Neural progenitor cell (in vitro differentiated cells): ENCODE data around the gene RAB18. TPM values are rescaled to one million over a fixed set of nuclear protein-coding genes. Genes with fewer than 3 reads are reported as not detected.

Experiments used
- DNase-seq: peaks from one replicate; pipeline ENCODE4 v3.0.0-alpha.2; 2016; ENCODE audit warnings: low spot score
- H2AFZ ChIP-seq: fragments of 200-600 bp; sonication (generic); replicated peaks from 2 replicates; pipeline ENCODE4 v1.6.1; 2016; ENCODE audit warnings: antibody characterized with exemption
- H3F3A ChIP-seq: fragments of 200-600 bp; sonication (generic); 2 replicates; pipeline ENCODE4 v1.6.1; 2016; ENCODE audit warnings: antibody characterized with exemption, low read depth
- H3K27ac ChIP-seq: fragments of 200-600 bp; sonication (generic); 2 replicates; pipeline ENCODE4 v1.5.1; 2016; ENCODE audit warnings: mild to moderate bottlenecking
- H3K27me3 ChIP-seq: fragments of 200-600 bp; sonication (generic); 2 replicates; pipeline ENCODE4 v1.6.1; 2016; ENCODE audit warnings: mild to moderate bottlenecking, moderate library complexity
- H3K36me3 ChIP-seq: fragments of 200-600 bp; sonication (generic); 2 replicates; pipeline ENCODE4 v1.5.1; 2016
- H3K4me1 ChIP-seq: fragments of 200-600 bp; sonication (generic); 2 replicates; pipeline ENCODE4 v1.6.1; 2016; ENCODE audit warnings: mixed run types
- H3K4me2 ChIP-seq: fragments of 200-600 bp; sonication (generic); 2 replicates; pipeline ENCODE4 v1.6.1; 2016
- H3K4me3 ChIP-seq: fragments of 200-600 bp; sonication (generic); 2 replicates; pipeline ENCODE4 v1.5.1; 2016
- H3K79me2 ChIP-seq: fragments of 200-600 bp; sonication (generic); 2 replicates; pipeline ENCODE4 v1.6.1; 2016; ENCODE audit warnings: low read depth
- H3K9ac ChIP-seq: fragments of 200-600 bp; sonication (generic); 2 replicates; pipeline ENCODE4 v1.6.1; 2016
- H3K9me3 ChIP-seq: fragments of 200-600 bp; sonication (generic); 2 replicates; pipeline ENCODE4 v1.5.1; 2016; ENCODE audit warnings: low read depth
- H4K20me1 ChIP-seq: fragments of 200-600 bp; sonication (generic); 2 replicates; pipeline ENCODE4 v1.6.1; 2016; ENCODE audit warnings: low read depth
- H3K27ac Mint-ChIP-seq: 3 replicates; pipeline ENCODE4 v1.8.0; 2021; ENCODE audit warnings: mixed read lengths
- H3K27me3 Mint-ChIP-seq: 2 replicates; pipeline ENCODE4 v1.8.0; 2022; ENCODE audit warnings: low read depth, mild to moderate bottlenecking, inconsistent platforms, moderate library complexity, mixed read lengths; ENCODE audit not compliant: insufficient read depth
- H3K36me3 Mint-ChIP-seq: 3 replicates; pipeline ENCODE4 v1.8.0; 2021; ENCODE audit warnings: mixed read lengths
- H3K4me1 Mint-ChIP-seq: 3 replicates; pipeline ENCODE4 v1.8.0; 2021; ENCODE audit warnings: mixed read lengths
- H3K4me3 Mint-ChIP-seq: 3 replicates; pipeline ENCODE4 v1.8.0; 2021; ENCODE audit warnings: mild to moderate bottlenecking, moderate library complexity, mixed read lengths
- H3K9me3 Mint-ChIP-seq: 3 replicates; pipeline ENCODE4 v1.8.0; 2020; ENCODE audit warnings: mixed read lengths
- EZH2 ChIP-seq: fragments of 200-600 bp; sonication (generic); IDR thresholded peaks from 2 replicates; pipeline ENCODE4 v1.6.1; 2017; ENCODE audit warnings: antibody characterized with exemption, mild to moderate bottlenecking, moderate library complexity
- EZH2phosphoT487 ChIP-seq: fragments of 200-600 bp; sonication (generic); IDR thresholded peaks from 2 replicates; pipeline ENCODE4 v1.6.1; 2017; ENCODE audit warnings: antibody characterized with exemption
- total RNA-seq: library from RNA; depleted of rRNA; stranded (reverse); fragments of >200 nt; gene quantifications from 2 replicates; pipeline ENCODE4 v1.2.3, GENCODE V29; 2015; ENCODE audit warnings: low replicate concordance
- TF ChIP-seq, protein P1 (sequence below): fragments of 200-600 bp; sonication (generic); IDR thresholded peaks from 2 replicates; pipeline ENCODE4 v1.5.1; 2017; ENCODE audit warnings: antibody characterized with exemption, mild to moderate bottlenecking

RAB18 gene
- total RNA-seq, 1 donor from 2014 or later, result 66.6 TPM

DNA sequence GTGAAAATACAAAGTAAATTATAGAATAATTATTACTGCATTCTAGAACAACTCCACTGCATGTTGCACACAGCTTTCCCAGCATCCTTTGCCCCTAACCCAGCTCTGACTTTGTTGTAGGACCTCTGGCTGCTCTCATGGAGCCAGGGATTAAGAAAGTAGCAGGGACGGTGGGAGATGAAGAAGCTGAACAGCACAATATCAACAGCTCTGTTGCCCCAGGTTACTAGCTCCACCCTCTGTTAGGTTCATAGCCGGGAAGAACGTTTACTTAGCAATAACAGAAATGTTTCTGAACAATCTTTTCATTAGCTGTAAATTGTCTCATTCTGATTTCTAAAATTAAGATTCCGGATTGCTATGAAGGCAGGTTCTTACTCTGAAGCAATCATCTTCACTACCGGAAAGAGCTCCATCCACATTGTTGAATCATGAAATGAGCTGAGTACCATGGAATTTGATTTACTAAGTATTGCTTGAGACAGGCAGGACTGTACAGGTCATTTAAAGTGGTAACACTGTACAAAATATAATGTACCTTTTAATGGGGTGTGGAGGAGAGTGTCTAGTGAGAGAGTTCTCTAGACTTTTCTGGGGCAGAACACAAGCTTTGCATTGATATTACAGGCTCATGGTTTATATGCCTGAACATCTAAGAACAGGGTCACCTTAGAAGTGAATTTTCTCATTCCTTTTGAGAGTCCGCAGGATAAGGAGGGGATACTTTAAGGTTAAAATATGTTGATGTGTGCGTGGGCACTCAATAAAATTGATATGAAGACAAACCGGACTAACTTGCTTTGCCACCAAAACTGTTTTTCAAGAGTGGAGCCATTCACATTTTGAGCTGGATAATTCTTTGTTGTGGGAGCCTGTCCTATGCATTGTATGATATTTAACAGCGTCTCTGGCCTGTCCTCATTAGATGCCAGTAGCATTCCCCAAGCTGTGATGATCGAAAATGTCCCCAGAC is 20.8 kb upstream of the RAB18 start:
- Histone ChIP-seq H3F3A (no peaks in the 10 kb centered on the region), H3K9me3 (peaks cover 5% of the 10 kb centered on the region), H3K27me3 (no peaks in the 10 kb centered on the region), H3K79me2 (no peaks in the 10 kb centered on the region), H2AFZ (peak overlapping the region; percentile 65), H3K4me3 (no peak overlapping the region), H4K20me1 (no peaks in the 10 kb centered on the region), H3K4me1 (no peaks in the 10 kb centered on the region), H3K36me3 (no peaks in the 10 kb centered on the region), H3K9ac (no peak overlapping the region), H3K27ac (no peak overlapping the region), H3K4me2 (no peak overlapping the region)
- H3K27ac Mint-ChIP-seq, result peak overlapping the region; percentile 67
- TF ChIP-seq EZH2phosphoT487 (no peak), EZH2 (no peak)
- TF ChIP-seq, protein P1, sequence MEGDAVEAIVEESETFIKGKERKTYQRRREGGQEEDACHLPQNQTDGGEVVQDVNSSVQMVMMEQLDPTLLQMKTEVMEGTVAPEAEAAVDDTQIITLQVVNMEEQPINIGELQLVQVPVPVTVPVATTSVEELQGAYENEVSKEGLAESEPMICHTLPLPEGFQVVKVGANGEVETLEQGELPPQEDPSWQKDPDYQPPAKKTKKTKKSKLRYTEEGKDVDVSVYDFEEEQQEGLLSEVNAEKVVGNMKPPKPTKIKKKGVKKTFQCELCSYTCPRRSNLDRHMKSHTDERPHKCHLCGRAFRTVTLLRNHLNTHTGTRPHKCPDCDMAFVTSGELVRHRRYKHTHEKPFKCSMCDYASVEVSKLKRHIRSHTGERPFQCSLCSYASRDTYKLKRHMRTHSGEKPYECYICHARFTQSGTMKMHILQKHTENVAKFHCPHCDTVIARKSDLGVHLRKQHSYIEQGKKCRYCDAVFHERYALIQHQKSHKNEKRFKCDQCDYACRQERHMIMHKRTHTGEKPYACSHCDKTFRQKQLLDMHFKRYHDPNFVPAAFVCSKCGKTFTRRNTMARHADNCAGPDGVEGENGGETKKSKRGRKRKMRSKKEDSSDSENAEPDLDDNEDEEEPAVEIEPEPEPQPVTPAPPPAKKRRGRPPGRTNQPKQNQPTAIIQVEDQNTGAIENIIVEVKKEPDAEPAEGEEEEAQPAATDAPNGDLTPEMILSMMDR, result no peak
- H3K9me3 Mint-ChIP-seq, result peaks cover 7% of the 10 kb centered on the region
- no peak overlapping the region for H3K4me3 Mint-ChIP-seq
- peaks cover 7% of the 10 kb centered on the region for H3K27me3 Mint-ChIP-seq
- DNase-seq, result no peak
- H3K4me1 Mint-ChIP-seq, result peaks cover 5% of the 10 kb centered on the region
- H3K36me3 Mint-ChIP-seq, result no peaks in the 10 kb centered on the region

DNA sequence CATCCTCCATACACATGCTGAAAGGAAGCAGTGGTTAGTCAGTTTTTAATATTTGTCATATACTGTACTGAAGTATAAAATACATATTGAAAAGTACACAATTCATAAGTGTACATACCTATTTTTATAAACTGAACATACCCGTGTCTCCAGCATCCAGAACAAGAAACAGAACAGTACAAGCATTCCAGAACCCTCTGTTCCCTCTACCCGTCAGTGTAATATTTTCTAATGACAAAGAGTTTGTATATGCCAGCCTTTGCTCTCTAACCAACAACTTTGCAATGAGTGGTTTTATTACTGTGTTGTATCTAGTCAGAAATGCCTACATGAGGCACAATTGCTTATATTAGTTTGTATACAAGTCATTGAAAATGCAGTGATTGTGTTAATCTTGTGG is 18.7 kb upstream of the RAB18 start:
- no peaks in the 10 kb centered on the region for H3K4me1 ChIP-seq
- no peaks in the 10 kb centered on the region for H3K36me3 Mint-ChIP-seq
- H3K27me3 ChIP-seq, result no peaks in the 10 kb centered on the region
- no peaks in the 10 kb centered on the region for H4K20me1 ChIP-seq
- no peaks in the 10 kb centered on the region for H3K79me2 ChIP-seq
- DNase-seq, result no peak
- TF ChIP-seq EZH2 (no peak), EZH2phosphoT487 (no peak)
- TF ChIP-seq, protein P1, result no peak
- peaks cover 5% of the 10 kb centered on the region for H3K4me1 Mint-ChIP-seq
- no peak overlapping the region for H3K4me3 ChIP-seq
- H3K9me3 ChIP-seq, result no peaks in the 10 kb centered on the region
- H3K36me3 ChIP-seq, result no peaks in the 10 kb centered on the region
- no peaks in the 10 kb centered on the region for H3K9me3 Mint-ChIP-seq
- no peak overlapping the region for H3K27ac Mint-ChIP-seq
- H3K27me3 Mint-ChIP-seq, result peaks cover 7% of the 10 kb centered on the region
- no peak overlapping the region for H2AFZ ChIP-seq
- no peak overlapping the region for H3K4me2 ChIP-seq
- no peak overlapping the region for H3K4me3 Mint-ChIP-seq
- H3K9ac ChIP-seq, result no peak overlapping the region
- H3F3A ChIP-seq, result no peaks in the 10 kb centered on the region
- H3K27ac ChIP-seq, result no peak overlapping the region

DNA sequence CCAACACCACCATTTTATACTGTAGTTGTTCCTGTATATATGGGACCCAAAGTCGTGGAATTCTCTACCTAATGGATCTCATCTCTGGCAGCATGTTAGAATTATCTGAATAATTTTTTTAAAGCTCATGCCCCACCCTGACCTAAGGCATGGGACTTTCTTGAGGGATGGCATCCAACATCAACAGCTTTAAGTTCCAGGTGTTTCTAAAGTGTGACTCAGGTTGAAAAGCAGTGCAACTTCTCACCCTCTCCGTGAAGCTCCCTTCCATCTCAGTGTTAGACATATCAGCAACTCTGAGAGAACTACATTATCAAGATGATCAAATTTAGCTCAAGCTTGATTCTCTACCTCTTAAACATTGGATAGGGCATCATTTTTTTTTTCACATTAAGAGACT is 18.1 kb upstream of the RAB18 start:
- H3K4me3 ChIP-seq, result no peak overlapping the region
- H3K36me3 ChIP-seq, result no peaks in the 10 kb centered on the region
- no peak overlapping the region for H3K4me3 Mint-ChIP-seq
- no peaks in the 10 kb centered on the region for H3K27me3 ChIP-seq
- no peaks in the 10 kb centered on the region for H3K4me1 ChIP-seq
- H3K4me1 Mint-ChIP-seq, result peaks cover 5% of the 10 kb centered on the region
- no peak for DNase-seq
- H3K79me2 ChIP-seq, result no peaks in the 10 kb centered on the region
- H3K27ac Mint-ChIP-seq, result no peak overlapping the region
- H3K9ac ChIP-seq, result no peak overlapping the region
- no peak overlapping the region for H3K27ac ChIP-seq
- peaks cover 4% of the 10 kb centered on the region for H3K9me3 Mint-ChIP-seq
- no peaks in the 10 kb centered on the region for H3F3A ChIP-seq
- peaks cover 7% of the 10 kb centered on the region for H3K27me3 Mint-ChIP-seq
- no peaks in the 10 kb centered on the region for H3K9me3 ChIP-seq
- no peaks in the 10 kb centered on the region for H3K36me3 Mint-ChIP-seq
- no peak overlapping the region for H3K4me2 ChIP-seq
- no peaks in the 10 kb centered on the region for H4K20me1 ChIP-seq
- H2AFZ ChIP-seq, result no peak overlapping the region
- TF ChIP-seq, protein P1, result no peak
- no peak for TF ChIP-seq EZH2phosphoT487
- no peak for TF ChIP-seq EZH2
